IMR-90 (cell line): Measurements from ENCODE around the gene TP53I11. TPM values are rescaled to one million over a fixed set of nuclear protein-coding genes. Genes with fewer than 3 reads are reported as not detected.

ENCODE experiments used
- ATAC-seq: fragments of 200-7000 bp; cut with Tn5 transposase; 2 replicates; pipeline ENCODE4 v1.9.1; 2020; ENCODE audit warnings: low read depth, mild to moderate bottlenecking, moderate library complexity
- BruUV-seq: library from RNA; stranded (reverse); fragments of 400-500 nt; replicated peaks from 2 replicates; lab custom pipeline; 2021; lab: Mats Ljungman, UMichigan
- CTCF ChIA-PET: fragments of 300-600 bp; formaldehyde crosslinking; extraction: SDS; loops from one replicate; lab custom pipeline; 2021; ENCODE audit warnings: antibody characterized with exemption; lab: Yijun Ruan, JAX
- POLR2A ChIA-PET: fragments of 300-600 bp; sonication (Branson Sonifier 250); formaldehyde crosslinking; loops from one replicate; lab custom pipeline; 2022; ENCODE audit warnings: antibody characterized with exemption; ENCODE audit not compliant: unreplicated experiment; lab: Charles Lee
- DNase-seq: peaks from one replicate; pipeline ENCODE4 v3.0.0; 2013
- H2AFZ ChIP-seq: replicated peaks from 2 replicates; pipeline ENCODE3; 2013; ENCODE audit warnings: low read length, mild to moderate bottlenecking; ENCODE audit not compliant: poor library complexity
- H2AK5ac ChIP-seq: 2 replicates; pipeline ENCODE4 v1.6.1; 2013; ENCODE audit warnings: low read depth, low read length, inconsistent platforms
- H2AK9ac ChIP-seq: replicated peaks from 2 replicates; pipeline ENCODE3; 2013; ENCODE audit warnings: mild to moderate bottlenecking, low read depth, low read length, moderate library complexity; ENCODE audit not compliant: poor library complexity
- H2BK120ac ChIP-seq: 2 replicates; pipeline ENCODE4 v1.6.1; 2013; ENCODE audit warnings: low read depth, low read length, inconsistent platforms
- H2BK15ac ChIP-seq: 3 replicates; pipeline ENCODE4 v1.6.1; 2013; ENCODE audit warnings: low read depth, low read length, inconsistent platforms
- H2BK20ac ChIP-seq: 2 replicates; pipeline ENCODE4 v1.6.1; 2013; ENCODE audit warnings: low read depth, mild to moderate bottlenecking, inconsistent platforms, low read length, moderate library complexity
- H2BK5ac ChIP-seq: 2 replicates; pipeline ENCODE4 v1.6.1; 2013; ENCODE audit warnings: mild to moderate bottlenecking, low read depth, low read length, inconsistent platforms; ENCODE audit not compliant: poor library complexity, severe bottlenecking
- H3K14ac ChIP-seq: replicated peaks from 2 replicates; pipeline ENCODE4 v1.6.1; 2013; ENCODE audit warnings: low read depth, low read length, inconsistent platforms
- H3K18ac ChIP-seq: 2 replicates; pipeline ENCODE4 v1.6.1; 2013; ENCODE audit warnings: low read depth, low read length, control low read depth
- H3K23ac ChIP-seq: 2 replicates; pipeline ENCODE4 v1.6.1; 2013; ENCODE audit warnings: low read depth, low read length, inconsistent platforms
- H3K27ac ChIP-seq: 2 replicates; pipeline ENCODE4 v1.5.1; 2013; ENCODE audit warnings: mild to moderate bottlenecking, control low read depth, low read length; ENCODE audit not compliant: insufficient read depth
- H3K27me3 ChIP-seq: 2 replicates; pipeline ENCODE4 v1.6.1; 2013; ENCODE audit warnings: low read length; ENCODE audit not compliant: control insufficient read depth, insufficient read depth
- H3K36me3 ChIP-seq: 2 replicates; pipeline ENCODE4 v1.6.1; 2013; ENCODE audit warnings: low read length, mixed read lengths; ENCODE audit not compliant: control insufficient read depth, insufficient read depth
- H3K4ac ChIP-seq: 2 replicates; pipeline ENCODE4 v1.6.1; 2013; ENCODE audit warnings: low read depth, low read length, inconsistent platforms
- H3K4me1 ChIP-seq: 2 replicates; pipeline ENCODE4 v1.6.1; 2013; ENCODE audit warnings: low read length, mixed read lengths; ENCODE audit not compliant: control insufficient read depth, insufficient read depth
- H3K4me2 ChIP-seq: 2 replicates; pipeline ENCODE4 v1.6.1; 2013; ENCODE audit warnings: low read depth, mild to moderate bottlenecking, control low read depth, low read length, moderate library complexity
- H3K4me3 ChIP-seq: 2 replicates; pipeline ENCODE4 v1.5.1; 2013; ENCODE audit warnings: low read depth, mild to moderate bottlenecking, control low read depth, low read length, moderate library complexity; ENCODE audit not compliant: insufficient read depth
- H3K56ac ChIP-seq: 2 replicates; pipeline ENCODE4 v1.6.1; 2013; ENCODE audit warnings: low read length, inconsistent platforms; ENCODE audit not compliant: insufficient read depth; ENCODE audit errors: extremely low read depth
- H3K79me1 ChIP-seq, 2 experiments: 2 replicates each; pipeline ENCODE4 v1.6.1; 2013; ENCODE audit warnings: low read length in 2 of 2, inconsistent platforms in 1 of 2, low read depth in 1 of 2
- H3K9ac ChIP-seq: 2 replicates; pipeline ENCODE4 v1.6.1; 2013; ENCODE audit warnings: low read depth, low read length, control low read depth
- H3K9me1 ChIP-seq: 2 replicates; pipeline ENCODE4 v1.6.1; 2013; ENCODE audit warnings: low read length, inconsistent platforms; ENCODE audit not compliant: insufficient read depth
- H3K9me3 ChIP-seq: 2 replicates; pipeline ENCODE4 v1.6.1; 2013; ENCODE audit warnings: low read length; ENCODE audit not compliant: control insufficient read depth, insufficient read depth
- H4K20me1 ChIP-seq: 2 replicates; pipeline ENCODE4 v1.6.1; 2013; ENCODE audit warnings: low read length, inconsistent platforms; ENCODE audit not compliant: insufficient read depth
- H4K5ac ChIP-seq: 2 replicates; pipeline ENCODE4 v1.6.1; 2013; ENCODE audit warnings: mild to moderate bottlenecking, low read depth, low read length, control low read depth
- H4K8ac ChIP-seq, 2 experiments: 2 replicates each; pipeline ENCODE4 v1.6.1; 2013; ENCODE audit warnings: low read depth in 2 of 2, low read length in 2 of 2, control low read depth in 1 of 2, inconsistent platforms in 1 of 2
- H4K91ac ChIP-seq: 2 replicates; pipeline ENCODE4 v1.6.1; 2013; ENCODE audit warnings: low read depth, low read length, inconsistent platforms; ENCODE audit not compliant: insufficient read depth
- BHLHE40 ChIP-seq: fragments of 150-350 bp; IDR thresholded peaks from 2 replicates; pipeline ENCODE4 v1.6.1; 2016; ENCODE audit warnings: mild to moderate bottlenecking, low read depth, low read length
- CHD1 ChIP-seq: IDR thresholded peaks from 2 replicates; pipeline ENCODE4 v1.6.1; 2012; ENCODE audit warnings: low read depth, low read length, improper control_type of control experiment
- FOS ChIP-seq: fragments of 150-350 bp; IDR thresholded peaks from 2 replicates; pipeline ENCODE4 v1.6.1; 2016; ENCODE audit warnings: low read depth, low read length
- MAFK ChIP-seq: IDR thresholded peaks from 2 replicates; pipeline ENCODE4 v1.6.1; 2012; ENCODE audit warnings: low read depth, low read length, improper control_type of control experiment
- MAZ ChIP-seq: IDR thresholded peaks from 2 replicates; pipeline ENCODE4 v1.6.1; 2012; ENCODE audit warnings: low read depth, mild to moderate bottlenecking, low read length, improper control_type of control experiment, moderate library complexity, borderline replicate concordance
- MXI1 ChIP-seq: IDR thresholded peaks from 2 replicates; pipeline ENCODE4 v1.6.1; 2012; ENCODE audit warnings: low read depth, mild to moderate bottlenecking, low read length, moderate library complexity, borderline replicate concordance
- NFE2L2 ChIP-seq: fragments of 150-350 bp; IDR thresholded peaks from 2 replicates; pipeline ENCODE4 v1.6.1; 2016; ENCODE audit warnings: low read depth, mild to moderate bottlenecking, low read length
- POLR2A ChIP-seq: IDR thresholded peaks from 2 replicates; pipeline ENCODE4 v1.6.1; 2012; ENCODE audit warnings: mild to moderate bottlenecking, low read depth, low read length
- RAD21 ChIP-seq: IDR thresholded peaks from 2 replicates; pipeline ENCODE4 v1.6.1; 2012; ENCODE audit warnings: low read length, improper control_type of control experiment
- RCOR1 ChIP-seq: IDR thresholded peaks from 2 replicates; pipeline ENCODE4 v1.6.1; 2012; ENCODE audit warnings: mild to moderate bottlenecking, low read length, improper control_type of control experiment; ENCODE audit not compliant: insufficient replicate concordance
- RFX5 ChIP-seq: IDR thresholded peaks from 2 replicates; pipeline ENCODE4 v1.8.0; 2012; ENCODE audit warnings: low read depth, mild to moderate bottlenecking, low read length, moderate library complexity
- SMC3 ChIP-seq: fragments of 150-350 bp; IDR thresholded peaks from 2 replicates; pipeline ENCODE4 v1.6.1; 2016; ENCODE audit warnings: low read depth, mild to moderate bottlenecking, antibody characterized with exemption, low read length, moderate library complexity
- WGBS, 2 experiments: methylation state at CpG; one replicate each; pipeline versions ENCODE4 v1.1.5 to v1.1.7; 2013; ENCODE audit warnings: missing lambda C conversion rate in 2 of 2; ENCODE audit not compliant: insufficient read length in 1 of 2; ENCODE audit errors: extremely low coverage in 2 of 2; 5-methylcytosine and 5-hydroxymethylcytosine counted together
- dilution Hi-C: fragments of 300-500 bp; cut with HindIII; formaldehyde crosslinking; loops from one replicate; pipeline ENCODE4 v1.14.3; 2018; ENCODE audit warnings: low sequenced_read_pairs; ENCODE audit not compliant: unreplicated experiment
- in situ Hi-C: fragments of 300-500 bp; cut with MboI; formaldehyde crosslinking; loops from 3 replicates; pipeline ENCODE4 v1.14.3; 2019; ENCODE audit warnings: low sequenced_read_pairs, inconsistent platforms, mixed read lengths
- intact Hi-C: fragments of 100-400 bp; cut with micrococcal nuclease; formaldehyde crosslinking; loops from 2 replicates; pipeline ENCODE4 v1.10.0; 2022
- polyA plus RNA-seq, 3 experiments: library from polyadenylated mRNA; depleted of rRNA; stranded (reverse); fragments of >200 nt; gene quantifications; 2 replicates each; pipeline ENCODE4 v1.2.3, GENCODE V29; 2012; ENCODE audit warnings: low replicate concordance in 1 of 3
- total RNA-seq: library from RNA; depleted of rRNA; stranded (reverse); fragments of >200 nt; gene quantifications from 2 replicates; pipeline ENCODE4 v1.2.3, GENCODE V29; 2012
- TF ChIP-seq, protein P1 (sequence below): fragments of 150-350 bp; IDR thresholded peaks from 2 replicates; pipeline ENCODE4 v1.6.1; 2016; ENCODE audit warnings: low read depth, mild to moderate bottlenecking, low read length, moderate library complexity, borderline replicate concordance
- TF ChIP-seq, protein P2 (sequence below): fragments of 150-350 bp; IDR thresholded peaks from 2 replicates; pipeline ENCODE4 v1.6.1; 2017; ENCODE audit warnings: mild to moderate bottlenecking, antibody characterized with exemption, low read length, low read depth
- TF ChIP-seq, protein P3 (sequence below): conservative IDR thresholded peaks from 2 replicates; pipeline ENCODE4 v1.5.1; 2012; ENCODE audit warnings: mild to moderate bottlenecking, low read depth, low read length, improper control_type of control experiment

The TP53I11 gene
- total and polyA plus RNA-seq, 2 of the 4 experiments (the other 2 are of a cell fraction), result 3.9 to 22.0 TPM

DNA sequence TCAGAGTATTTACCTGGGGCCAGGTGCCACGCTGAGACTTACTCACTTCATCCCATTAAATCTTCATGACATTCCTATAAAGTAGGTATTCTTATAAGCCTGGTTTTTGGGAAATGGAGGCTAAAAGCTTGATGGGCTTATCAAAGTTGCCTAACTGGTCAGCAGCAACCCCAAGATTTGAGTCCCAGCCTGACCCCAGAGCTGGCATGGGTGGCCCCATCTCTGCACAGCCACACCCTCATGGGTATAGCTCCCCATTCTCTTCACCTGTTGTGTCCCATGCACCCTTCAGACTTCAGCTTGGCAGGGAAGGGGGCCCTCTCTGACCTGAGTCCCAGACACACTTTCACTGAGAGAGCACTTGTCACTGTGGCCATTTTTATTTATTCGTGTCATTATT, 37.4 kb upstream of the TP53I11 start:
- ATAC-seq (no peak), DNase-seq (no peak)
- Histone ChIP-seq H2BK5ac (no peak overlapping the region), H3K36me3 (no peaks in the 10 kb centered on the region), H2AK9ac (no peak overlapping the region), H3K27me3 (peaks cover 55% of the 10 kb centered on the region), H2AK5ac (no peak overlapping the region), H3K79me1 (no peaks in the 10 kb centered on the region), H3K4me3 (no peak overlapping the region), H2AFZ (no peak overlapping the region), H2BK20ac (no peak overlapping the region), H3K14ac (no peak overlapping the region), H3K4ac (no peak overlapping the region), H2BK120ac (no peak overlapping the region), H3K4me1 (no peaks in the 10 kb centered on the region), H4K91ac (no peak overlapping the region), H3K18ac (no peak overlapping the region), H2BK15ac (no peak overlapping the region), H3K9ac (no peak overlapping the region), H4K8ac (no peak overlapping the region), H3K9me1 (no peaks in the 10 kb centered on the region), H3K56ac (no peak overlapping the region), H3K23ac (no peak overlapping the region), H4K20me1 (no peaks in the 10 kb centered on the region), H3K9me3 (no peaks in the 10 kb centered on the region), H3K4me2 (no peak overlapping the region), H4K5ac (no peak overlapping the region), H3K27ac (no peak overlapping the region)
- ChIA-PET POLR2A (no interaction called here), CTCF (no interaction called here)
- intact Hi-C loops, result no loop called here
- TF ChIP-seq BHLHE40, result no peak
- TF ChIP-seq NFE2L2, result no peak
- no peak for TF ChIP-seq SMC3
- no peak for TF ChIP-seq FOS
- no peak for TF ChIP-seq POLR2A
- no peak for TF ChIP-seq RFX5
- TF ChIP-seq, protein P1, sequence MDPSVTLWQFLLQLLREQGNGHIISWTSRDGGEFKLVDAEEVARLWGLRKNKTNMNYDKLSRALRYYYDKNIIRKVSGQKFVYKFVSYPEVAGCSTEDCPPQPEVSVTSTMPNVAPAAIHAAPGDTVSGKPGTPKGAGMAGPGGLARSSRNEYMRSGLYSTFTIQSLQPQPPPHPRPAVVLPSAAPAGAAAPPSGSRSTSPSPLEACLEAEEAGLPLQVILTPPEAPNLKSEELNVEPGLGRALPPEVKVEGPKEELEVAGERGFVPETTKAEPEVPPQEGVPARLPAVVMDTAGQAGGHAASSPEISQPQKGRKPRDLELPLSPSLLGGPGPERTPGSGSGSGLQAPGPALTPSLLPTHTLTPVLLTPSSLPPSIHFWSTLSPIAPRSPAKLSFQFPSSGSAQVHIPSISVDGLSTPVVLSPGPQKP, result no peak
- TF ChIP-seq, protein P2, sequence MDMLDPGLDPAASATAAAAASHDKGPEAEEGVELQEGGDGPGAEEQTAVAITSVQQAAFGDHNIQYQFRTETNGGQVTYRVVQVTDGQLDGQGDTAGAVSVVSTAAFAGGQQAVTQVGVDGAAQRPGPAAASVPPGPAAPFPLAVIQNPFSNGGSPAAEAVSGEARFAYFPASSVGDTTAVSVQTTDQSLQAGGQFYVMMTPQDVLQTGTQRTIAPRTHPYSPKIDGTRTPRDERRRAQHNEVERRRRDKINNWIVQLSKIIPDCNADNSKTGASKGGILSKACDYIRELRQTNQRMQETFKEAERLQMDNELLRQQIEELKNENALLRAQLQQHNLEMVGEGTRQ, result no peak
- TF ChIP-seq RAD21, result no peak
- no peak for TF ChIP-seq CHD1
- TF ChIP-seq RCOR1, result no peak
- TF ChIP-seq, protein P3, sequence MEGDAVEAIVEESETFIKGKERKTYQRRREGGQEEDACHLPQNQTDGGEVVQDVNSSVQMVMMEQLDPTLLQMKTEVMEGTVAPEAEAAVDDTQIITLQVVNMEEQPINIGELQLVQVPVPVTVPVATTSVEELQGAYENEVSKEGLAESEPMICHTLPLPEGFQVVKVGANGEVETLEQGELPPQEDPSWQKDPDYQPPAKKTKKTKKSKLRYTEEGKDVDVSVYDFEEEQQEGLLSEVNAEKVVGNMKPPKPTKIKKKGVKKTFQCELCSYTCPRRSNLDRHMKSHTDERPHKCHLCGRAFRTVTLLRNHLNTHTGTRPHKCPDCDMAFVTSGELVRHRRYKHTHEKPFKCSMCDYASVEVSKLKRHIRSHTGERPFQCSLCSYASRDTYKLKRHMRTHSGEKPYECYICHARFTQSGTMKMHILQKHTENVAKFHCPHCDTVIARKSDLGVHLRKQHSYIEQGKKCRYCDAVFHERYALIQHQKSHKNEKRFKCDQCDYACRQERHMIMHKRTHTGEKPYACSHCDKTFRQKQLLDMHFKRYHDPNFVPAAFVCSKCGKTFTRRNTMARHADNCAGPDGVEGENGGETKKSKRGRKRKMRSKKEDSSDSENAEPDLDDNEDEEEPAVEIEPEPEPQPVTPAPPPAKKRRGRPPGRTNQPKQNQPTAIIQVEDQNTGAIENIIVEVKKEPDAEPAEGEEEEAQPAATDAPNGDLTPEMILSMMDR, result no peak
- TF ChIP-seq MXI1, result no peak
- no peak for TF ChIP-seq MAFK
- no peak for TF ChIP-seq MAZ
- dilution Hi-C loops, result no loop called here
- BruUV-seq, result no TSS peak
- WGBS, 2 experiments, result no CpG with 5 or more reads among the region's 2 CpGs
- in situ Hi-C loops, result no loop called here
